Neural progenitor cell (in vitro differentiated cells): Measurements from ENCODE around the gene WLS. TPM values are rescaled to one million over a fixed set of nuclear protein-coding genes. Genes with fewer than 3 reads are reported as not detected.

Experiments
- DNase-seq: peaks from one replicate; pipeline ENCODE4 v3.0.0-alpha.2; 2016; ENCODE audit warnings: low spot score
- H2AFZ ChIP-seq: fragments of 200-600 bp; sonication (generic); replicated peaks from 2 replicates; pipeline ENCODE4 v1.6.1; 2016; ENCODE audit warnings: antibody characterized with exemption
- H3F3A ChIP-seq: fragments of 200-600 bp; sonication (generic); 2 replicates; pipeline ENCODE4 v1.6.1; 2016; ENCODE audit warnings: antibody characterized with exemption, low read depth
- H3K27ac ChIP-seq: fragments of 200-600 bp; sonication (generic); 2 replicates; pipeline ENCODE4 v1.5.1; 2016; ENCODE audit warnings: mild to moderate bottlenecking
- H3K27me3 ChIP-seq: fragments of 200-600 bp; sonication (generic); 2 replicates; pipeline ENCODE4 v1.6.1; 2016; ENCODE audit warnings: mild to moderate bottlenecking, moderate library complexity
- H3K36me3 ChIP-seq: fragments of 200-600 bp; sonication (generic); 2 replicates; pipeline ENCODE4 v1.5.1; 2016
- H3K4me1 ChIP-seq: fragments of 200-600 bp; sonication (generic); 2 replicates; pipeline ENCODE4 v1.6.1; 2016; ENCODE audit warnings: mixed run types
- H3K4me2 ChIP-seq: fragments of 200-600 bp; sonication (generic); 2 replicates; pipeline ENCODE4 v1.6.1; 2016
- H3K4me3 ChIP-seq: fragments of 200-600 bp; sonication (generic); 2 replicates; pipeline ENCODE4 v1.5.1; 2016
- H3K79me2 ChIP-seq: fragments of 200-600 bp; sonication (generic); 2 replicates; pipeline ENCODE4 v1.6.1; 2016; ENCODE audit warnings: low read depth
- H3K9ac ChIP-seq: fragments of 200-600 bp; sonication (generic); 2 replicates; pipeline ENCODE4 v1.6.1; 2016
- H3K9me3 ChIP-seq: fragments of 200-600 bp; sonication (generic); 2 replicates; pipeline ENCODE4 v1.5.1; 2016; ENCODE audit warnings: low read depth
- H4K20me1 ChIP-seq: fragments of 200-600 bp; sonication (generic); 2 replicates; pipeline ENCODE4 v1.6.1; 2016; ENCODE audit warnings: low read depth
- H3K27ac Mint-ChIP-seq: 3 replicates; pipeline ENCODE4 v1.8.0; 2021; ENCODE audit warnings: mixed read lengths
- H3K27me3 Mint-ChIP-seq: 2 replicates; pipeline ENCODE4 v1.8.0; 2022; ENCODE audit warnings: low read depth, mild to moderate bottlenecking, inconsistent platforms, moderate library complexity, mixed read lengths; ENCODE audit not compliant: insufficient read depth
- H3K36me3 Mint-ChIP-seq: 3 replicates; pipeline ENCODE4 v1.8.0; 2021; ENCODE audit warnings: mixed read lengths
- H3K4me1 Mint-ChIP-seq: 3 replicates; pipeline ENCODE4 v1.8.0; 2021; ENCODE audit warnings: mixed read lengths
- H3K4me3 Mint-ChIP-seq: 3 replicates; pipeline ENCODE4 v1.8.0; 2021; ENCODE audit warnings: mild to moderate bottlenecking, moderate library complexity, mixed read lengths
- H3K9me3 Mint-ChIP-seq: 3 replicates; pipeline ENCODE4 v1.8.0; 2020; ENCODE audit warnings: mixed read lengths
- EZH2 ChIP-seq: fragments of 200-600 bp; sonication (generic); IDR thresholded peaks from 2 replicates; pipeline ENCODE4 v1.6.1; 2017; ENCODE audit warnings: antibody characterized with exemption, mild to moderate bottlenecking, moderate library complexity
- EZH2phosphoT487 ChIP-seq: fragments of 200-600 bp; sonication (generic); IDR thresholded peaks from 2 replicates; pipeline ENCODE4 v1.6.1; 2017; ENCODE audit warnings: antibody characterized with exemption
- total RNA-seq: library from RNA; depleted of rRNA; stranded (reverse); fragments of >200 nt; gene quantifications from 2 replicates; pipeline ENCODE4 v1.2.3, GENCODE V29; 2015; ENCODE audit warnings: low replicate concordance
- TF ChIP-seq, protein P1 (sequence below): fragments of 200-600 bp; sonication (generic); IDR thresholded peaks from 2 replicates; pipeline ENCODE4 v1.5.1; 2017; ENCODE audit warnings: antibody characterized with exemption, mild to moderate bottlenecking

WLS gene
- total RNA-seq = 187 and 259 TPM in 2 replicates

DNA sequence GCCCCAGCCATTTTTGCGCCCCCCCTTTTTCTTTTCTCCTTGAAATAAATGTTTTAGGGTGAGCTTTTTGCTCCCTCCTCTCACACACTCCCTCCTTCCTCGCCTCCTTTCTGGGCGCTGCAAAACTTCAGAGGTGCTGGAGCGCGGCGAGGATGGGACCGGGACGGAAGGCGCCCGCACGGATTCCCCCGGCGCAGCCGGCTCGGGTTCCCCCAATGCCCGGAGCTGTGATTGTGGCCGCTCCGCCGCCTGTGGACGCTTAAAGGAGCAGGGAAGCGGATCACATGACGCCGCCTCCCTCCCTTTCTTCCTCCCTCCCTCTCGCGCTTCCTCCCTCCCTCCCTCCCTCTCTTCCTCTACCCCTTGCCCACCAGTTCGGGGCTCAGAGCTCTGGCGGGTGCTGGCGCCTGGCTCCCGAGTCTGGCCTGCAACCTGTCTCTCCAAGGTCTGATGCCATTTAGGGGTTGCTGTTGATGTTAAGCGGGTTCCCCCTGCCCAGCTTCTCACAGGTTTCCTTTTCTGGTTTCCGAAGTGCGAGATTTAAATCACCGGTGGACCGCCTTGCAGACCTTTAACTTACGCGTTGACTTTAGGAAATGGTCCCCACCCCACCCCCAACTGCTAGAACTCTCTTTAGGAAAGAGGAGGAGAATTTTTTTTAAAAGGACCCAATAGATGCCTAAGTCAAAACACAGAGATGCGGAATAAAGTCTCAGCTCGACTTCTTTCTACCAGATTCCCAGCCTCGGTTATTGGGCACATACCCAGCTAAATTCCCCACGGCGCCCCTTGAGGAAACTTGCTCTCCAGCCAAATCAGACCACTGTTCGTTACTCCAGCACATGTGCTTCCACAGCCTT lies at the start of gene WLS:
Gene WLS (minus strand): TSS at position 235 of the 860 bp plus-strand sequence. CDS start 224 bp downstream, at position 11.
- H3K4me3 ChIP-seq = peak within 1 kb of the TSS; percentile 91
- Mint-ChIP-seq H3K36me3 (peaks cover 7% of the 10 kb centered on the region), H3K27ac (peak within 1 kb of the TSS; percentile 99), H3K27me3 (peaks cover 6% of the 10 kb centered on the region), H3K4me3 (peak within 1 kb of the TSS; percentile 99), H3K9me3 (no peaks in the 10 kb centered on the region), H3K4me1 (peaks cover 57% of the 10 kb centered on the region)
- TF ChIP-seq, protein P1, sequence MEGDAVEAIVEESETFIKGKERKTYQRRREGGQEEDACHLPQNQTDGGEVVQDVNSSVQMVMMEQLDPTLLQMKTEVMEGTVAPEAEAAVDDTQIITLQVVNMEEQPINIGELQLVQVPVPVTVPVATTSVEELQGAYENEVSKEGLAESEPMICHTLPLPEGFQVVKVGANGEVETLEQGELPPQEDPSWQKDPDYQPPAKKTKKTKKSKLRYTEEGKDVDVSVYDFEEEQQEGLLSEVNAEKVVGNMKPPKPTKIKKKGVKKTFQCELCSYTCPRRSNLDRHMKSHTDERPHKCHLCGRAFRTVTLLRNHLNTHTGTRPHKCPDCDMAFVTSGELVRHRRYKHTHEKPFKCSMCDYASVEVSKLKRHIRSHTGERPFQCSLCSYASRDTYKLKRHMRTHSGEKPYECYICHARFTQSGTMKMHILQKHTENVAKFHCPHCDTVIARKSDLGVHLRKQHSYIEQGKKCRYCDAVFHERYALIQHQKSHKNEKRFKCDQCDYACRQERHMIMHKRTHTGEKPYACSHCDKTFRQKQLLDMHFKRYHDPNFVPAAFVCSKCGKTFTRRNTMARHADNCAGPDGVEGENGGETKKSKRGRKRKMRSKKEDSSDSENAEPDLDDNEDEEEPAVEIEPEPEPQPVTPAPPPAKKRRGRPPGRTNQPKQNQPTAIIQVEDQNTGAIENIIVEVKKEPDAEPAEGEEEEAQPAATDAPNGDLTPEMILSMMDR = peak; percentile 20
- no peak for TF ChIP-seq EZH2
- peaks cover 81% of the 10 kb centered on the region for H3K27me3 ChIP-seq
- H3K27ac ChIP-seq = peak within 1 kb of the TSS; percentile 89
- H3K9ac ChIP-seq = peak within 1 kb of the TSS; percentile 66
- H3K9me3 ChIP-seq = no peaks in the 10 kb centered on the region
- peak within 1 kb of the TSS; percentile 84 for H3K4me2 ChIP-seq
- H3K36me3 ChIP-seq = no peaks in the 10 kb centered on the region
- peaks cover 45% of the 10 kb centered on the region for H4K20me1 ChIP-seq
- H3K4me1 ChIP-seq = peaks cover 53% of the 10 kb centered on the region
- peaks cover 40% of the 10 kb centered on the region for H3K79me2 ChIP-seq
- peak; percentile 93 for DNase-seq
- no peak within 1 kb of the TSS for H2AFZ ChIP-seq
- peaks cover 42% of the 10 kb centered on the region for H3F3A ChIP-seq

DNA sequence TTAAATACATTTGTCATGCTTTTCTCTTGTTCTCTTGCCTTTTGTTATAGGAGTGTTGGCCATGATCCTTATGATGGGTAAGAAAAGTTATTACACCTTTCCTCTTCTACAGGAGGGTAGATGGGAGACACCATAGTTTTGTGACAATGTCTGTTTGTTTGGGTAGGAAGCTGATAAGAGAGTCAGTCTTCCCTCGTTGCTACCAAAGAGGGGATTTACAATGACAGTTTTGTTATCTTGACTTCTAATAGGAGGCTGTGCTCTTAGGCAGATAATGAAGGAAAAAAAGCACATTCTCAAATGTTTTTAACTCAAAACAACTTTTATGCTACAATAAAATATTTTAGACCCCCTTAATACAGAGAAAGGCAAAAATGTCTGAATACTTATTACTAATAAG lies 48.0 kb upstream of the WLS start:
- no peak overlapping the region for H2AFZ ChIP-seq
- Mint-ChIP-seq H3K4me1 (peaks cover 16% of the 10 kb centered on the region), H3K27ac (no peak overlapping the region), H3K27me3 (peaks cover 11% of the 10 kb centered on the region), H3K36me3 (no peaks in the 10 kb centered on the region), H3K4me3 (no peak overlapping the region), H3K9me3 (peaks cover 7% of the 10 kb centered on the region)
- peaks cover 9% of the 10 kb centered on the region for H3K4me1 ChIP-seq
- H3K36me3 ChIP-seq = no peaks in the 10 kb centered on the region
- TF ChIP-seq EZH2phosphoT487 (no peak), EZH2 (no peak)
- TF ChIP-seq, protein P1 = no peak
- H3K4me2 ChIP-seq = no peak overlapping the region
- no peak for DNase-seq
- H3K27ac ChIP-seq = no peak overlapping the region
- H3K4me3 ChIP-seq = no peak overlapping the region
- H3F3A ChIP-seq = peaks cover 5% of the 10 kb centered on the region
- no peak overlapping the region for H3K9ac ChIP-seq
- H4K20me1 ChIP-seq = no peaks in the 10 kb centered on the region
- H3K9me3 ChIP-seq = no peaks in the 10 kb centered on the region
- H3K27me3 ChIP-seq = no peaks in the 10 kb centered on the region
- H3K79me2 ChIP-seq = no peaks in the 10 kb centered on the region

DNA sequence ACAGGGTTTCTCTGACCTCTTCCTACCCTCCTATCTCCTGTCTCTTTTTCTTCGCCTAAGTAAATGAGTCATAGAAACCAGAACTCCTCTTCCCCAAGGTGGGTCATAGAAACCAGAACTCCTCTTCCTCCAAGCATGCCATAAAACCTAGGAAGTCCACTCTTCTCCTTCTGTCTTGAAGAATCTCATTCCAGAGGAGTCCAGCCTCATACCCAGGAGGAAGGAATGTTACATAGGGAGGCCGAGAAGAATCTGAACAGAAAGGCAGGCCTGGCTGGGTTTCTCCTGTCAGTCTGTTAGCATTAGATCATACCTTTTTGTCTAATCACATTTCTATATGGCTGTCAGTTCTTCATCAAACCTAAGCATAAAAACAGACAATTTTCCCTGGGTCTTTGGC lies 47.5 kb upstream of the WLS start:
- Histone ChIP-seq H2AFZ (no peak overlapping the region), H3K79me2 (no peaks in the 10 kb centered on the region), H3K27me3 (no peaks in the 10 kb centered on the region), H3K4me2 (no peak overlapping the region), H3K36me3 (no peaks in the 10 kb centered on the region), H3K4me3 (no peak overlapping the region), H3K27ac (no peak overlapping the region), H3F3A (peaks cover 5% of the 10 kb centered on the region), H4K20me1 (no peaks in the 10 kb centered on the region), H3K9me3 (no peaks in the 10 kb centered on the region), H3K9ac (no peak overlapping the region), H3K4me1 (peaks cover 9% of the 10 kb centered on the region)
- Mint-ChIP-seq H3K27ac (no peak overlapping the region), H3K27me3 (peaks cover 11% of the 10 kb centered on the region), H3K9me3 (peaks cover 7% of the 10 kb centered on the region), H3K4me1 (peaks cover 13% of the 10 kb centered on the region), H3K4me3 (no peak overlapping the region), H3K36me3 (no peaks in the 10 kb centered on the region)
- no peak for TF ChIP-seq EZH2
- no peak for TF ChIP-seq EZH2phosphoT487
- no peak for DNase-seq

DNA sequence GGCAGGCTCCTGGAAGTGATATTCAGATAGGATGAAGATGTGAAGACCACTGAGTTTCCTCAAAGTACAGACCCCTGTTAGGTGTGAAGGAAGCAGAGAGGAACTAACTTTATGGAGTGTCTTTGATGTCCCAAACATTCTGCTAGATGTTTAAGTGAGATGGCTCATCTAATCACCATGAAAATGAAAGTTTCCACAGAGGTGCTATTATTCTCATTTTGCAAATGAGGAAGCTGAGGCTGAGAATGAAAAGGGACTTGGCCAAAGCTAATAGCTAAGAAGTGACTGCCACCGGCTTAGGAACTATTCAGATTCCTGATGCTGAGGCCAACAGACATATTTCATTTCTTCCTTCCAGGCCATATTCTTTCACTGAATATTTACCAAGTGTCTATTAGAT lies 45.9 kb upstream of the WLS start:
- H4K20me1 ChIP-seq = no peaks in the 10 kb centered on the region
- no peak overlapping the region for H3K27ac ChIP-seq
- peaks cover 14% of the 10 kb centered on the region for H3F3A ChIP-seq
- Mint-ChIP-seq H3K36me3 (no peaks in the 10 kb centered on the region), H3K4me3 (no peak overlapping the region), H3K9me3 (peaks cover 7% of the 10 kb centered on the region), H3K27me3 (peaks cover 10% of the 10 kb centered on the region), H3K4me1 (peaks cover 6% of the 10 kb centered on the region), H3K27ac (no peak overlapping the region)
- DNase-seq = no peak
- H3K4me2 ChIP-seq = no peak overlapping the region
- H3K9ac ChIP-seq = no peak overlapping the region
- no peaks in the 10 kb centered on the region for H3K27me3 ChIP-seq
- H3K4me1 ChIP-seq = peaks cover 19% of the 10 kb centered on the region
- no peak overlapping the region for H3K4me3 ChIP-seq
- H3K79me2 ChIP-seq = no peaks in the 10 kb centered on the region
- TF ChIP-seq, protein P1 = no peak
- TF ChIP-seq EZH2phosphoT487 (no peak), EZH2 (no peak)
- no peak overlapping the region for H2AFZ ChIP-seq
- H3K9me3 ChIP-seq = no peaks in the 10 kb centered on the region
- H3K36me3 ChIP-seq = no peaks in the 10 kb centered on the region
